Liver (tissue), 9 donors: ENCODE measurements around the gene AP2A2. TPM values are rescaled to one million over a fixed set of nuclear protein-coding genes. Genes with fewer than 3 reads are reported as not detected.

Source experiments
- DNase-seq: peaks from one replicate; pipeline ENCODE4 v3.0.0-alpha.2; 2017; ENCODE audit warnings: low spot score
- H3K27ac ChIP-seq, 2 donors: one replicate each; pipeline ENCODE4 v1.7.0; 2013; ENCODE audit warnings: inconsistent platforms in 2 of 2, low read length in 2 of 2, control low read depth in 1 of 2, low read depth in 1 of 2, mild to moderate bottlenecking in 1 of 2
- H3K27me3 ChIP-seq, 4 donors: one replicate each; pipeline versions ENCODE4 v1.6.1 to v1.7.0; 2013; ENCODE audit warnings: low read length in 3 of 4, inconsistent platforms in 1 of 4, mild to moderate bottlenecking in 1 of 4, moderate library complexity in 1 of 4; ENCODE audit not compliant: control insufficient read depth in 4 of 4, insufficient read depth in 4 of 4
- H3K36me3 ChIP-seq, 4 donors: one replicate each; pipeline versions ENCODE4 v1.6.1 to v1.7.0; 2013; ENCODE audit warnings: low read length in 3 of 4, mild to moderate bottlenecking in 3 of 4, low read depth in 1 of 4, moderate library complexity in 1 of 4; ENCODE audit not compliant: control insufficient read depth in 4 of 4, insufficient read depth in 3 of 4
- H3K4me1 ChIP-seq, 4 donors: one replicate each; pipeline versions ENCODE4 v1.6.1 to v1.7.0; 2013; ENCODE audit warnings: low read length in 3 of 4, mild to moderate bottlenecking in 3 of 4, moderate library complexity in 1 of 4; ENCODE audit not compliant: control insufficient read depth in 4 of 4, insufficient read depth in 4 of 4
- H3K4me3 ChIP-seq, 3 donors: one replicate each; pipeline versions ENCODE4 v1.6.1 to v1.7.0; 2013; ENCODE audit warnings: low read length in 3 of 3, control low read depth in 1 of 3, low read depth in 1 of 3, mild to moderate bottlenecking in 1 of 3
- H3K9ac ChIP-seq, 2 donors: one replicate each; pipeline ENCODE4 v1.7.0; 2013; ENCODE audit warnings: low read length in 2 of 2, mild to moderate bottlenecking in 2 of 2, moderate library complexity in 2 of 2, control low read depth in 1 of 2, low read depth in 1 of 2
- H3K9me3 ChIP-seq, 4 donors: one replicate each; pipeline versions ENCODE4 v1.6.1 to v1.7.0; 2013; ENCODE audit warnings: low read length in 3 of 4; ENCODE audit not compliant: control insufficient read depth in 4 of 4
- EGR1 ChIP-seq, 2 donors: IDR thresholded peaks; 2 replicates each; pipeline ENCODE4 v1.6.1; 2016 to 2018; ENCODE audit warnings: antibody characterized with exemption in 2 of 2, low read depth in 2 of 2
- FOXA1 ChIP-seq: IDR thresholded peaks from 2 replicates; pipeline ENCODE4 v1.6.1; 2016; ENCODE audit warnings: antibody characterized with exemption
- FOXA2 ChIP-seq: IDR thresholded peaks from 2 replicates; pipeline ENCODE4 v1.6.1; 2016; ENCODE audit warnings: antibody characterized with exemption
- GABPA ChIP-seq, 2 donors: IDR thresholded peaks in 1 of 2; conservative IDR thresholded peaks in 1 of 2; 2 replicates each; pipeline ENCODE4 v1.6.1; 2016; ENCODE audit warnings: antibody characterized with exemption in 2 of 2, mild to moderate bottlenecking in 1 of 2, moderate library complexity in 1 of 2
- HNF4A ChIP-seq, 2 donors: conservative IDR thresholded peaks; 2 replicates each; pipeline ENCODE4 v1.6.1; 2016; ENCODE audit warnings: antibody characterized with exemption in 2 of 2, mild to moderate bottlenecking in 2 of 2
- HNF4G ChIP-seq: IDR thresholded peaks from 2 replicates; pipeline ENCODE4 v1.6.1; 2016; ENCODE audit warnings: antibody characterized with exemption
- JUND ChIP-seq, 2 donors: IDR thresholded peaks; 2 replicates each; pipeline ENCODE4 v1.6.1; 2016; ENCODE audit warnings: antibody characterized with exemption in 2 of 2
- MAX ChIP-seq: IDR thresholded peaks from 2 replicates; pipeline ENCODE4 v1.6.1; 2016; ENCODE audit warnings: antibody characterized with exemption
- NR2F2 ChIP-seq: IDR thresholded peaks from 2 replicates; pipeline ENCODE4 v1.6.1; 2016; ENCODE audit warnings: antibody characterized with exemption
- RAD21 ChIP-seq, 2 donors: IDR thresholded peaks; 2 replicates each; pipeline ENCODE4 v1.6.1; 2016; ENCODE audit warnings: antibody characterized with exemption in 2 of 2, mild to moderate bottlenecking in 2 of 2
- REST ChIP-seq: IDR thresholded peaks from 2 replicates; pipeline ENCODE4 v1.6.1; 2016; ENCODE audit warnings: antibody characterized with exemption, mild to moderate bottlenecking
- RXRA ChIP-seq, 2 donors: IDR thresholded peaks; 2 replicates each; pipeline ENCODE4 v1.6.1; 2017 to 2018; ENCODE audit warnings: antibody characterized with exemption in 2 of 2, mild to moderate bottlenecking in 1 of 2
- SP1 ChIP-seq: IDR thresholded peaks from 2 replicates; pipeline ENCODE4 v1.6.1; 2018; ENCODE audit warnings: antibody characterized with exemption, mild to moderate bottlenecking
- TAF1 ChIP-seq: conservative IDR thresholded peaks from 2 replicates; pipeline ENCODE4 v1.6.1; 2016; ENCODE audit warnings: antibody characterized with exemption, mild to moderate bottlenecking
- YY1 ChIP-seq: IDR thresholded peaks from 2 replicates; pipeline ENCODE4 v1.6.1; 2016; ENCODE audit warnings: antibody characterized with exemption, mild to moderate bottlenecking
- ZBTB33 ChIP-seq: IDR thresholded peaks from 2 replicates; pipeline ENCODE4 v1.6.1; 2016; ENCODE audit warnings: antibody characterized with exemption
- WGBS: extraction: QIAGEN DNeasy Blood & Tissue Kit; methylation state at CpG from one replicate; pipeline ENCODE4 v1.1.7; 2013; 5-methylcytosine and 5-hydroxymethylcytosine counted together
- polyA plus RNA-seq, 2 donors: library from polyadenylated mRNA; stranded (reverse) in 1 of 2; unstranded in 1 of 2; fragments of 200-250 nt in 1 of 2; fragments of >200 nt in 1 of 2; fragmentation: Nextera tagmentation in 1 of 2; extraction: Ambion mirVana in 1 of 2; gene quantifications; one replicate each; pipeline versions ENCODE4 v1.2.1 to v1.2.3, GENCODE V29; 2013 to 2015
- total RNA-seq, 2 donors: library from RNA; depleted of rRNA; stranded (reverse); fragments of >200 nt; gene quantifications; one replicate each; pipeline ENCODE4 v1.2.3, GENCODE V29; 2014
- TF ChIP-seq, protein P1 (sequence below): fragments of 150-350 bp; IDR thresholded peaks from 2 replicates; pipeline ENCODE4 v1.5.1; 2017; ENCODE audit warnings: improper control_type of control experiment, low read depth, low read length; ENCODE audit not compliant: missing input control
- donor health status: healthy.
- donor health status: healthy.
- donor health status: healthy.
- donor health status: healthy.
- donor health status: healthy.

Gene AP2A2
- total and polyA plus RNA-seq, 4 donors = 20.5 to 39.7 (median 23.8) TPM

DNA sequence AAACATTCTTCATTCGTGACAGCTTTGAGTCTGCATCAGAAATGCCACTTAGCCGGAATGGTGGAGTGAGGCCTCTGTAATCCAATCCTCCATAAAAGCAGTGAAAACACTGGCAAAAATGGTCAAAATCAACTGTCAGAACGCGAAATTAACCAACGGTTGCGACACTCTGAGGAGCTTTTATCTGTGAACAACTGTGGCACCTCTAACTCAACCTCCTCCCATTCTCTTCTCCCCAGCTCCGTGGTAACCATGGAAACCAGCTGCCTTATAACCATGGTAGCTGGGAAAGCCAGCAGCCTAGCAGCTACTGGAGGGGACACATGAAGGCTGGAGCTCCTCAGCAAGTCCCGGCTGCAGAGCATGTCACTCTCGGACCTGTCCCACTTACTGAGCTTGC lies 20.3 kb downstream of the AP2A2 start:
- Histone ChIP-seq H3K27ac (no peak overlapping the region), H3K27me3 (no peaks in the 10 kb centered on the region), H3K9ac (no peak overlapping the region), H3K4me1 (peaks cover 2 to 12% (median 7%) of the 10 kb centered on the region in 4 donors), H3K9me3 (no peaks in the 10 kb centered on the region), H3K36me3 (peaks cover 2 to 7% (median 5%) of the 10 kb centered on the region in 4 donors), H3K4me3 (no peak overlapping the region)
- no peak for TF ChIP-seq YY1
- no peak for TF ChIP-seq SP1
- TF ChIP-seq NR2F2 = no peak
- TF ChIP-seq, protein P1, sequence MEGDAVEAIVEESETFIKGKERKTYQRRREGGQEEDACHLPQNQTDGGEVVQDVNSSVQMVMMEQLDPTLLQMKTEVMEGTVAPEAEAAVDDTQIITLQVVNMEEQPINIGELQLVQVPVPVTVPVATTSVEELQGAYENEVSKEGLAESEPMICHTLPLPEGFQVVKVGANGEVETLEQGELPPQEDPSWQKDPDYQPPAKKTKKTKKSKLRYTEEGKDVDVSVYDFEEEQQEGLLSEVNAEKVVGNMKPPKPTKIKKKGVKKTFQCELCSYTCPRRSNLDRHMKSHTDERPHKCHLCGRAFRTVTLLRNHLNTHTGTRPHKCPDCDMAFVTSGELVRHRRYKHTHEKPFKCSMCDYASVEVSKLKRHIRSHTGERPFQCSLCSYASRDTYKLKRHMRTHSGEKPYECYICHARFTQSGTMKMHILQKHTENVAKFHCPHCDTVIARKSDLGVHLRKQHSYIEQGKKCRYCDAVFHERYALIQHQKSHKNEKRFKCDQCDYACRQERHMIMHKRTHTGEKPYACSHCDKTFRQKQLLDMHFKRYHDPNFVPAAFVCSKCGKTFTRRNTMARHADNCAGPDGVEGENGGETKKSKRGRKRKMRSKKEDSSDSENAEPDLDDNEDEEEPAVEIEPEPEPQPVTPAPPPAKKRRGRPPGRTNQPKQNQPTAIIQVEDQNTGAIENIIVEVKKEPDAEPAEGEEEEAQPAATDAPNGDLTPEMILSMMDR = no peak
- no peak for TF ChIP-seq ZBTB33
- TF ChIP-seq TAF1 = no peak
- no peak for TF ChIP-seq JUND (IDR thresholded peaks at IDR 0.05)
- TF ChIP-seq REST = no peak
- TF ChIP-seq RAD21 (IDR thresholded peaks at IDR 0.05) = no peak
- TF ChIP-seq EGR1 (IDR thresholded peaks at IDR 0.05; ENCODE audit: low read depth in 2 of 2) = no peak
- TF ChIP-seq HNF4A (conservative IDR thresholded peaks at IDR 0.05) = no peak
- no peak for TF ChIP-seq HNF4G
- no peak for TF ChIP-seq RXRA (IDR thresholded peaks at IDR 0.05)
- no peak for DNase-seq
- 82% methylated on average over 9 of the region's 9 CpGs for WGBS

- H3K27me3 ChIP-seq = no peaks in the 10 kb centered on the region
- no peak overlapping the region for H3K9ac ChIP-seq
- H3K36me3 ChIP-seq = peaks cover 2 to 7% (median 5%) of the 10 kb centered on the region in 4 donors
- WGBS = 82% methylated on average over 4 of the region's 4 CpGs
- H3K4me3 ChIP-seq = no peak overlapping the region
- H3K9me3 ChIP-seq = no peaks in the 10 kb centered on the region
- H3K27ac ChIP-seq = no peak overlapping the region
- H3K4me1 ChIP-seq = peaks cover 4 to 16% (median 15%) of the 10 kb centered on the region in 4 donors
- no peak for DNase-seq
- TF ChIP-seq YY1 = no peak
- no peak for TF ChIP-seq RAD21 (IDR thresholded peaks at IDR 0.05)
- TF ChIP-seq, protein P1 = no peak
- no peak for TF ChIP-seq JUND (IDR thresholded peaks at IDR 0.05)
- no peak for TF ChIP-seq ZBTB33
- no peak for TF ChIP-seq HNF4G
- TF ChIP-seq SP1 = no peak
- TF ChIP-seq FOXA2 = no peak
- TF ChIP-seq EGR1 (IDR thresholded peaks at IDR 0.05; ENCODE audit: low read depth in 2 of 2) = no peak
- TF ChIP-seq MAX = no peak
- TF ChIP-seq RXRA (IDR thresholded peaks at IDR 0.05) = no peak
- TF ChIP-seq GABPA (IDR thresholded peaks at IDR 0.05 in 1 of 2, conservative IDR thresholded peaks at IDR 0.05 in 1 of 2) = no peak
- no peak for TF ChIP-seq FOXA1
- no peak for TF ChIP-seq NR2F2
- TF ChIP-seq HNF4A (conservative IDR thresholded peaks at IDR 0.05) = no peak
Observed at GRCh38 chr11:947744-948143, 22.1 kb downstream of the AP2A2 start.
